GM19035 (cell line): ENCODE measurements around the gene CCDC148.
"Not testable (repeated sequence)": the region's sequence is repeated elsewhere in the genome, so short reads cannot be mapped to it uniquely, and the experiment has no call there.

Source experiments
- ATAC-seq: cut with Tn5 transposase; IDR thresholded peaks from one replicate; pipeline ENCODE4 v1.9.1; 2021; ENCODE audit not compliant: unreplicated experiment

The CCDC148 gene

GRCh38 chr2:158484892-158485556, 28.5 kb upstream of the CCDC148 start:
- ATAC-seq: no peak

GRCh38 chr2:158482594-158482993, 26.0 kb upstream of the CCDC148 start:
- no peak for ATAC-seq

- ATAC-seq: no peak
These were observed 24.6 kb upstream of the CCDC148 start for GRCh38 chr2:158481116-158481515.

- ATAC-seq: no peak
These were observed 22.3 kb upstream of the CCDC148 start for GRCh38 chr2:158478816-158479215.

- no peak for ATAC-seq
These were observed 21.7 kb upstream of the CCDC148 start for GRCh38 chr2:158478237-158478636.

- ATAC-seq: no peak
These were observed 20.6 kb upstream of the CCDC148 start for GRCh38 chr2:158477202-158477601.

- ATAC-seq: not testable (repeated sequence)
These were observed 18.0 kb upstream of the CCDC148 start for GRCh38 chr2:158474526-158475011.

GRCh38 chr2:158473719-158474392, 17.3 kb upstream of the CCDC148 start:
- no peak for ATAC-seq

- not testable (repeated sequence) for ATAC-seq
These were observed 16.7 kb upstream of the CCDC148 start for GRCh38 chr2:158473300-158473699.

- ATAC-seq: not testable (repeated sequence)
These were observed 16.3 kb upstream of the CCDC148 start for GRCh38 chr2:158472829-158473228.

GRCh38 chr2:158467248-158467647, 10.7 kb upstream of the CCDC148 start:
- no peak for ATAC-seq

GRCh38 chr2:158464426-158465281, 8.1 kb upstream of the CCDC148 start:
- ATAC-seq: peak; percentile 68

GRCh38 chr2:158463496-158464095, 7.0 kb upstream of the CCDC148 start:
- no peak for ATAC-seq

GRCh38 chr2:158460632-158461297, 4.2 kb upstream of the CCDC148 start:
- ATAC-seq: no peak

GRCh38 chr2:158459161-158460003, 2.8 kb upstream of the CCDC148 start:
- ATAC-seq: no peak

- ATAC-seq: no peak
These were observed 2.0 kb upstream of the CCDC148 start for GRCh38 chr2:158458617-158458920.

- peak; percentile 51 for ATAC-seq
These were observed 1.5 kb upstream of the CCDC148 start for GRCh38 chr2:158457826-158458616.

- ATAC-seq: peak; percentile 41
These were observed 706 bp upstream of the CCDC148 start for GRCh38 chr2:158457092-158457825.
